Tibial nerve (tissue), 4 donors: ENCODE data around the gene HAO2.

ENCODE experiments used
- CTCF ChIP-seq, 5 experiments: fragments of 200-600 bp in 3 of 5; fragments of 450-650 bp in 2 of 5; sonication (generic) in 3 of 5; IDR thresholded peaks; one replicate each; pipeline ENCODE4 v1.5.1; 2016 to 2019; ENCODE audit warnings: antibody characterized with exemption in 5 of 5, mild to moderate bottlenecking in 3 of 5, moderate library complexity in 2 of 5
- EP300 ChIP-seq, 2 donors: sonication (generic); formaldehyde crosslinking; IDR thresholded peaks; one replicate each; pipeline ENCODE4 v1.6.1; 2017; ENCODE audit warnings: antibody characterized with exemption in 2 of 2, mild to moderate bottlenecking in 1 of 2
- POLR2A ChIP-seq, 2 donors: fragments of 450-650 bp; IDR thresholded peaks; one replicate each; pipeline ENCODE4 v1.6.1; 2017; ENCODE audit warnings: antibody characterized with exemption in 2 of 2, mild to moderate bottlenecking in 2 of 2, moderate library complexity in 2 of 2

GRCh38 chr1:119320100-119320499, 48.5 kb upstream of the HAO2 start:
- TF ChIP-seq CTCF (IDR thresholded peaks at IDR 0.05) (no peak), POLR2A (IDR thresholded peaks at IDR 0.05) (no peak), EP300 (IDR thresholded peaks at IDR 0.05) (no peak)
